B cell (primary cell): ENCODE data around the gene ERAP2. TPM values are rescaled to one million over a fixed set of nuclear protein-coding genes. Genes with fewer than 3 reads are reported as not detected.

Experiments
- ATAC-seq: fragments of 200-7000 bp; cut with Tn5 transposase; one replicate; pipeline ENCODE4 v1.10.0; 2021; ENCODE audit warnings: low read depth, mild to moderate bottlenecking, moderate number of reproducible peaks, moderate library complexity
- CTCF ChIA-PET: fragments of 350-600 bp; sonication (Branson Sonifier 250); formaldehyde crosslinking; loops from one replicate; lab custom pipeline; 2021; ENCODE audit warnings: antibody characterized with exemption, inconsistent platforms; lab: Charles Lee
- POLR2A ChIA-PET: fragments of 350-600 bp; sonication (Branson Sonifier 250); formaldehyde crosslinking; loops from one replicate; lab custom pipeline; 2021; ENCODE audit warnings: antibody characterized with exemption; lab: Charles Lee
- DNase-seq: peaks from one replicate; pipeline ENCODE4 v3.0.0; 2013
- H2AFZ ChIP-seq: 2 replicates; pipeline ENCODE4 v1.6.1; 2012; ENCODE audit warnings: mild to moderate bottlenecking, low read depth, low read length; ENCODE audit not compliant: insufficient read depth, poor library complexity, severe bottlenecking
- H3K27ac ChIP-seq, 2 donors: 1 replicate in 1 of 2; 2 replicates in 1 of 2; pipeline ENCODE4 v1.5.1; 2012 to 2013; ENCODE audit warnings: low read length in 2 of 2, mild to moderate bottlenecking in 2 of 2, moderate library complexity in 1 of 2
- H3K27me3 ChIP-seq, 4 experiments: fragments of 200-600 bp in 1 of 4; sonication (generic) in 1 of 4; replicated peaks in 1 of 4; 1 replicate in 2 of 4; 2 replicates in 2 of 4; pipeline versions ENCODE4 v1.6.1 to v1.7.0; 2013 to 2016; ENCODE audit warnings: low read length in 3 of 4, mild to moderate bottlenecking in 2 of 4, mixed read lengths in 1 of 4, moderate library complexity in 1 of 4; ENCODE audit not compliant: insufficient read depth in 4 of 4, control insufficient read depth in 3 of 4; ENCODE audit errors: control extremely low read depth in 1 of 4
- H3K36me3 ChIP-seq, 2 experiments: replicated peaks in 1 of 2; 1 replicate in 1 of 2; 2 replicates in 1 of 2; pipeline versions ENCODE4 v1.6.1 to v1.7.1; 2013; ENCODE audit warnings: low read length in 1 of 2; ENCODE audit not compliant: insufficient read depth in 2 of 2, control insufficient read depth in 1 of 2; ENCODE audit errors: control extremely low read depth in 1 of 2, extremely low read depth in 1 of 2
- H3K4me1 ChIP-seq, 2 donors: fragments of 200-600 bp in 1 of 2; sonication (generic) in 1 of 2; 1 replicate in 1 of 2; 2 replicates in 1 of 2; pipeline versions ENCODE4 v1.5.1 to v1.6.1; 2013 to 2017; ENCODE audit warnings: low read length in 2 of 2; ENCODE audit not compliant: control insufficient read depth in 2 of 2, insufficient read depth in 2 of 2
- H3K4me2 ChIP-seq: replicated peaks from 2 replicates; pipeline ENCODE3; 2012; ENCODE audit warnings: mild to moderate bottlenecking, low read depth, low read length; ENCODE audit not compliant: poor library complexity, severe bottlenecking
- H3K4me3 ChIP-seq, 5 experiments: fragments of 200-600 bp in 1 of 5; sonication (generic) in 1 of 5; 1 replicate in 3 of 5; 2 replicates in 2 of 5; pipeline versions ENCODE4 v1.5.1 to v1.7.0; 2011 to 2016; ENCODE audit warnings: low read length in 4 of 5, mild to moderate bottlenecking in 4 of 5, low read depth in 2 of 5, control low read depth in 1 of 5, moderate library complexity in 1 of 5; ENCODE audit not compliant: insufficient read depth in 1 of 5; ENCODE audit errors: control extremely low read depth in 1 of 5, extremely low read depth in 1 of 5
- H3K79me2 ChIP-seq: fragments of 200-600 bp; sonication (generic); one replicate; pipeline ENCODE4 v1.6.0; 2016; ENCODE audit warnings: low read length; ENCODE audit not compliant: control insufficient read depth, insufficient read depth
- H3K9ac ChIP-seq: fragments of 200-600 bp; sonication (generic); 2 replicates; pipeline ENCODE4 v1.6.1; 2017; ENCODE audit warnings: mild to moderate bottlenecking, low read length, moderate library complexity
- H3K9me3 ChIP-seq, 3 donors: one replicate each; pipeline versions ENCODE4 v1.6.1 to v1.7.1; 2013; ENCODE audit warnings: low read length in 2 of 3; ENCODE audit not compliant: control insufficient read depth in 2 of 3, insufficient read depth in 1 of 3; ENCODE audit errors: control extremely low read depth in 1 of 3
- H4K20me1 ChIP-seq: 2 replicates; pipeline ENCODE4 v1.6.0; 2012; ENCODE audit warnings: mild to moderate bottlenecking, low read length; ENCODE audit not compliant: insufficient read depth, control insufficient read depth, poor library complexity, severe bottlenecking
- H3K27ac Mint-ChIP-seq: one replicate; pipeline ENCODE4 v1.8.0; 2021; ENCODE audit warnings: mixed read lengths
- H3K27me3 Mint-ChIP-seq: one replicate; pipeline ENCODE4 v1.8.0; 2021; ENCODE audit warnings: mixed read lengths
- H3K4me1 Mint-ChIP-seq: one replicate; pipeline ENCODE4 v1.8.0; 2021; ENCODE audit warnings: mixed read lengths
- H3K4me3 Mint-ChIP-seq: one replicate; pipeline ENCODE4 v1.8.0; 2021; ENCODE audit warnings: mixed read lengths
- H3K9me3 Mint-ChIP-seq: one replicate; pipeline ENCODE4 v1.8.0; 2022; ENCODE audit warnings: mixed read lengths; ENCODE audit not compliant: insufficient read depth
- CTCF ChIP-seq: fragments of 200-600 bp; IDR thresholded peaks from one replicate; pipeline ENCODE4 v1.8.0; 2022; ENCODE audit warnings: antibody characterized with exemption, mild to moderate bottlenecking
- EZH2 ChIP-seq: IDR thresholded peaks from 2 replicates; pipeline ENCODE4 v1.6.1; 2012; ENCODE audit warnings: borderline replicate concordance, low read depth, mild to moderate bottlenecking, moderate library complexity, low read length; ENCODE audit not compliant: insufficient read depth, poor library complexity, severe bottlenecking
- WGBS: methylation state at CpG from one replicate; pipeline ENCODE4 v1.1.5; 2013; ENCODE audit warnings: missing lambda C conversion rate; ENCODE audit not compliant: insufficient coverage; 5-methylcytosine and 5-hydroxymethylcytosine counted together
- intact Hi-C: fragments of 100-400 bp; cut with micrococcal nuclease; formaldehyde crosslinking; loops from one replicate; pipeline ENCODE4 v1.10.0; 2022
- polyA plus RNA-seq: library from polyadenylated mRNA; depleted of rRNA; stranded (reverse); fragments of >200 nt; gene quantifications from 2 replicates; pipeline ENCODE4 v1.2.3, GENCODE V29; 2012
- total RNA-seq, 2 donors: library from RNA; stranded (reverse); fragments of 120-200 nt in 1 of 2; gene quantifications; 1 replicate in 1 of 2; 2 replicates in 1 of 2; pipeline versions ENCODE4 v1.2.3 to v1.2.4, GENCODE V29; 2013 to 2022

Gene ERAP2
- total and polyA plus RNA-seq, 2 donors (not counting 1 experiment from before 2014, with no cell fraction given) = 18.5 to 74.2 TPM

- H3K27ac Mint-ChIP-seq = peak overlapping the region; percentile 2
- no peak for ATAC-seq
Observed at GRCh38 chr5:96942078-96942477, 65.8 kb downstream of the ERAP2 start.

GRCh38 chr5:96942911-96943310 is 66.6 kb downstream of the ERAP2 start:
- peaks cover 66% of the 10 kb centered on the region for H4K20me1 ChIP-seq
- ATAC-seq (no peak), DNase-seq (no peak)
- H2AFZ ChIP-seq = no peak overlapping the region
- TF ChIP-seq CTCF = no peak
- TF ChIP-seq EZH2 = no peak
- CTCF ChIA-PET = interaction anchor here (1.0 kb wide), 1 partner anchor 74 kb away, joined by 3 read pairs; no protein-coding TSS in a partner anchor
- H3K4me3 Mint-ChIP-seq = no peak overlapping the region
- H3K27ac Mint-ChIP-seq = no peak overlapping the region
- H3K4me1 ChIP-seq = peaks cover 37 to 45% of the 10 kb centered on the region in 2 donors
- POLR2A ChIA-PET = no interaction called here
- H3K4me3 ChIP-seq = no peak overlapping the region
- H3K27me3 ChIP-seq = no peaks in the 10 kb centered on the region
- peak overlapping the region in 1 of 2 donors; percentile 70 for H3K27ac ChIP-seq
- no peaks in the 10 kb centered on the region for H3K27me3 Mint-ChIP-seq
- H3K4me2 ChIP-seq = no peak overlapping the region
- no peaks in the 10 kb centered on the region for H3K9me3 ChIP-seq
- intact Hi-C loops = no loop called here
- H3K36me3 ChIP-seq = peaks cover 0 to 21% of the 10 kb centered on the region in 2 experiments
- no peaks in the 10 kb centered on the region for H3K9me3 Mint-ChIP-seq
- H3K4me1 Mint-ChIP-seq = peaks cover 62% of the 10 kb centered on the region
- no peak overlapping the region for H3K9ac ChIP-seq
- WGBS = no CpG with 5 or more reads among the region's 1 CpG
- H3K79me2 ChIP-seq = peaks cover 99% of the 10 kb centered on the region

More at GRCh38 chr5:96942078-96942477, 65.8 kb downstream of the ERAP2 start:
- ChIA-PET CTCF (interaction anchor here (1.0 to 1.4 kb wide), 2 partner anchors 8 to 48 kb away, joined by 3 read pairs; no protein-coding TSS in a partner anchor), POLR2A (no interaction called here)
- Histone ChIP-seq H3K4me3 (no peak overlapping the region), H3K36me3 (peaks cover 0 to 21% of the 10 kb centered on the region in 2 experiments), H2AFZ (no peak overlapping the region), H3K9ac (no peak overlapping the region), H3K27ac (peak overlapping the region in 1 of 2 donors; percentile 56), H3K9me3 (no peaks in the 10 kb centered on the region), H3K27me3 (no peaks in the 10 kb centered on the region), H3K4me1 (peaks cover 44 to 54% of the 10 kb centered on the region in 2 donors), H3K79me2 (peaks cover 99% of the 10 kb centered on the region), H4K20me1 (peaks cover 65% of the 10 kb centered on the region), H3K4me2 (no peak overlapping the region)
- Mint-ChIP-seq H3K9me3 (no peaks in the 10 kb centered on the region), H3K27me3 (no peaks in the 10 kb centered on the region), H3K4me3 (no peak overlapping the region), H3K4me1 (peaks cover 65% of the 10 kb centered on the region)
- 100% methylated on average over 5 of the region's 9 CpGs for WGBS
- no peak for TF ChIP-seq CTCF
- intact Hi-C loops = no loop called here
- no peak for DNase-seq
